Measurements from ENCODE around the gene ETAA1. TPM values are rescaled to one million over a fixed set of nuclear protein-coding genes. Genes with fewer than 3 reads are reported as not detected.

Gene ETAA1
- total and polyA plus RNA-seq, 2 of the 8 experiments (the other 6 are each of a cell fraction or from before 2014, with no cell fraction given): 5.9 to 27.1 TPM

DNA sequence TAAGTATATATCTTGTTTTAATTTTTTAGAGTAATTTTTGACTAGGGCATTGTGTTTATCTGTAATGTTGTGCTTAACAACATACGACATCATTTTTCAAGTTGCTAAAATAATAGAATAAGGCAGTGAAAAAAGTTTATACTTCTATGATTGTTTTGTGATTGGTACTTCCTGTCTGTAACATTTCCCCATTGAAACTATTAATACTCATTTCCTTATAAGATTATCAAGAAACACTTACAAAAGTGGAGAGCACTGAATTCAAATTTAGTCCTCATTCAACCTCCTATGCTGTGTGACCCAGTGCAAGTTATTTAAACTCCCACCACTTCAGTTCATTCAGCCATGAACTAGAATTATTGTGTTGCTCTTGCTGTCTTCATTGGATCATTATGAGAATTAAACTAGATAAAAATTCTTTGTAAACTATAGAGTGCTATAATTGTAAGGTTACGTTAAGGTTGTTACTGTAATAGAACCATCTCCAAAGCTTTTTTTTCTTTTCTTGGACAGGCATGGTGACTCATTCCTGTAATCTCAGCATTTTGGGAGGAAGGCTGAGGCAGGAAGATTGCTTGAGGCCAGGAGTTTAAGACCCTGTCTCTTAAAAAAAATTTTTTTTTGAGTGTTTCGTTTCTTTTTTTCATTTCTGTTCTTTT lies 2.8 kb downstream of the ETAA1 start:
- H3K14ac ChIP-seq (ENCODE audit: insufficient read length): no peak overlapping the region
- FAIRE-seq: no peak
- no peak overlapping the region for H3K56ac ChIP-seq (replicated peaks; ENCODE audit: insufficient read length, low read depth, low read length)
- no peaks in the 10 kb centered on the region for H3K23me2 ChIP-seq (ENCODE audit: low read depth, low read length)
- H3K79me2 ChIP-seq (ENCODE audit: control insufficient read depth in 1 of 2, insufficient read depth in 2 of 2, low read length in 2 of 2): peaks cover 5 to 36% of the 10 kb centered on the region in 2 experiments; a peak in 3 of 4 replicates
- H3K79me1 ChIP-seq (ENCODE audit: low read depth, low read length): no peaks in the 10 kb centered on the region
- H3K18ac ChIP-seq (ENCODE audit: extremely low read depth, low read length): no peak overlapping the region
- no peak overlapping the region for H2BK20ac ChIP-seq (ENCODE audit: low read length)
- no peak overlapping the region for H2BK12ac ChIP-seq (ENCODE audit: low read depth, low read length)
- H2BK15ac ChIP-seq (ENCODE audit: low read length): no peak overlapping the region
- peaks cover 0 to under 1% of the 10 kb centered on the region in 2 experiments for H4K20me1 ChIP-seq (replicated peaks in 1 of 2; ENCODE audit: control insufficient read depth in 1 of 2, insufficient read depth in 2 of 2, low read length in 2 of 2)
- no peaks in the 10 kb centered on the region for H3K27me3 ChIP-seq (replicated peaks in 1 of 4; ENCODE audit: control insufficient read depth in 3 of 4, extremely low read depth in 1 of 4, insufficient read depth in 3 of 4, low read length in 3 of 4)
- H3K4me3 ChIP-seq (ENCODE audit: extremely low read depth in 1 of 4, insufficient read depth in 2 of 4, low read depth in 3 of 4, low read length in 4 of 4): no peak overlapping the region
- H3K36me3 ChIP-seq (ENCODE audit: control insufficient read depth in 2 of 4, insufficient read depth in 4 of 4, low read length in 3 of 4): peaks cover 2 to 49% (median 13%) of the 10 kb centered on the region in 4 experiments; a peak in 5 of 8 replicates
- H3K4me1 ChIP-seq (replicated peaks in 1 of 4; ENCODE audit: control insufficient read depth in 3 of 4, insufficient read depth in 4 of 4, low read length in 3 of 4): peaks cover 0 to 1% (median 0%) of the 10 kb centered on the region in 4 experiments; a peak in 2 of 7 replicates
- H3K4ac ChIP-seq (replicated peaks; ENCODE audit: insufficient read length, low read depth, low read length): no peak overlapping the region
- no peak overlapping the region for H3K4me2 ChIP-seq (ENCODE audit: insufficient read depth in 1 of 2, low read depth in 2 of 2, low read length in 2 of 2)
- POLR2A ChIA-PET (ENCODE audit: partially characterized antibody): interaction anchor here (1.5 kb wide), 1 partner anchor 46 kb away, joined by 3 read pairs; no protein-coding TSS in a partner anchor
- no peak for DNase-seq (ENCODE audit: low read depth in 1 of 2, low spot score in 2 of 2)
- H4K91ac ChIP-seq (replicated peaks; ENCODE audit: insufficient read length, low read length): no peak overlapping the region
- H4K8ac ChIP-seq (ENCODE audit: extremely low read depth, insufficient read depth, low read length): no peak overlapping the region
- H3K27ac ChIP-seq (ENCODE audit: low read depth, low read length): no peak overlapping the region
- H3K23ac ChIP-seq (ENCODE audit: insufficient read length): no peak overlapping the region
- H4K5ac ChIP-seq (ENCODE audit: insufficient read length, low read depth, low read length): no peak overlapping the region
- WGBS, 2 experiments (ENCODE audit: extremely low coverage in 1 of 2, insufficient coverage in 1 of 2, insufficient read length in 1 of 2, insufficient replicate concordance in 2 of 2, low coverage in 1 of 2, low lambda C conversion rate in 2 of 2, missing lambda C conversion rate in 1 of 2): 60% methylated on average over 3 of the region's 3 CpGs; no CpG with 5 or more reads in 1 of the 2 experiments
- no peaks in the 10 kb centered on the region for H3K9me3 ChIP-seq (ENCODE audit: insufficient read depth in 2 of 2, low read depth in 1 of 2, low read length in 1 of 2)
- no peak overlapping the region for H2BK5ac ChIP-seq (ENCODE audit: low read depth, low read length)
- H2AFZ ChIP-seq (ENCODE audit: low read length): no peak overlapping the region
- no peak overlapping the region for H2AK5ac ChIP-seq (ENCODE audit: low read depth, low read length)
- H3K9ac ChIP-seq (replicated peaks in 1 of 4; ENCODE audit: extremely low read depth in 1 of 4, low read depth in 3 of 4, low read length in 3 of 4): no peak overlapping the region
- no peak overlapping the region for H2BK120ac ChIP-seq (replicated peaks; ENCODE audit: low read depth, low read length)
- CTCF ChIA-PET (ENCODE audit: partially characterized antibody): no interaction called here
- TF ChIP-seq CTBP2 (IDR thresholded peaks at IDR 0.05; ENCODE audit: borderline replicate concordance, insufficient read depth, insufficient read length, low read length) (no peak), CBX8 (IDR thresholded peaks at IDR 0.05; ENCODE audit: borderline replicate concordance, low read depth, low read length) (no peak), KDM1A (IDR thresholded peaks at IDR 0.05; ENCODE audit: borderline replicate concordance, low read length) (no peak), EP300 (IDR thresholded peaks at IDR 0.05; ENCODE audit: borderline replicate concordance in 1 of 2, low read depth in 2 of 2, low read length in 2 of 2) (no peak), JUND (IDR thresholded peaks at IDR 0.05; ENCODE audit: low read length) (no peak), CEBPB (IDR thresholded peaks at IDR 0.05; ENCODE audit: low read depth, low read length) (no peak), FOSL1 (IDR thresholded peaks at IDR 0.05; ENCODE audit: insufficient read depth, low read depth, low read length) (no peak), RNF2 (IDR thresholded peaks at IDR 0.05; ENCODE audit: borderline replicate concordance, low read depth, low read length, missing control alignments, poor library complexity, severe bottlenecking) (no peak), BACH1 (IDR thresholded peaks at IDR 0.05; ENCODE audit: low read length) (no peak), NANOG (IDR thresholded peaks at IDR 0.05; ENCODE audit: insufficient read depth, low read depth, low read length, poor library complexity, severe bottlenecking) (no peak), ZNF274 (IDR thresholded peaks at IDR 0.05; ENCODE audit: borderline replicate concordance, extremely low read depth, low read length) (no peak), YY1 (IDR thresholded peaks at IDR 0.05; ENCODE audit: low read depth, low read length) (no peak)

All from H1 (cell line).